ENCODE results near the gene NFKBIE. TPM values are rescaled to one million over a fixed set of nuclear protein-coding genes. Genes with fewer than 3 reads are reported as not detected.
A peak's percentile ranks its signal among the peaks of the same experiment; 100 is the strongest.

Gene NFKBIE
- total and polyA plus RNA-seq, 9 of the 15 experiments (the other 6 are each of a cell fraction or from before 2014, with no cell fraction given): 2.1 to 16.4 (median 11.7) TPM

DNA sequence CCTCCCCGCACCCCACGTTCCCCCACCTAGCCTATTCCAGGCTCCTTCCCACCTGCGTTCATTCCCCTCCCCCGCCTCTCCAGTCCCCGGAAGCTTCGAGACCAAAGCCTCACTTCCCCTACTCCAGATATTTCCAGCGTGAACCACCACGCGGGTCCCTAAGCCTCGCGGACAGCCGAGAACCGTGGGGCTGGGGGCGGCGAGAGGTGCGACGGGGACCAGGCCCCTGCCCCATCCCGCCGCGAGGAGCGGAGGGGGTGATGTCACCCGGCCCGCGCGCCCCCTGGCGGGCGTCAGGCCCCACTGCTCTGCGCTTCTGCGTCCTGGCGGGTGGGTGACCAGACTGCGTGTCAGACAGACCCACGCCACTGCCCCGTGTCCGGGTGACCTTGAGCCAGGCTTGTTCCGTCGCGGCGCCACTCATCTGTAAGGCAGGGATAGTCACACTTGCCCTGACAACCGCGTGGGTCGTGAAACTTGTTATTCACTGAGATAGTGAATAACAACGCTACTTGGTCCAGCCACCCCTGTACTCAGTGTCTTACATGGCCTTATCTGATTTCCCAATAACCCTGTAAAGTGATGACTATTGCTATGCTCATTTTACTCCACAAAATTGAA is 27.4 kb downstream of the NFKBIE start (continued):
- TF ChIP-seq MYNN (IDR thresholded peaks at IDR 0.05) (no peak; the same call in 1 of the 2 replicates), MYNN (CRISPR knock-in tag; IDR thresholded peaks at IDR 0.05) (no peak), RAD21 (CRISPR knock-in tag; conservative IDR thresholded peaks at IDR 0.05 in 1 of 2, IDR thresholded peaks at IDR 0.05 in 1 of 2) (peak; percentile 78 to 86), NCOA2 (IDR thresholded peaks at IDR 0.05; ENCODE audit: partially characterized antibody in 2 of 2) (no peak), ZFP1 (CRISPR knock-in tag; IDR thresholded peaks at IDR 0.05) (no peak), RFX1 (IDR thresholded peaks at IDR 0.05) (no peak), E2F3 (CRISPR knock-in tag; IDR thresholded peaks at IDR 0.05) (no peak), RBM39 (optimal IDR thresholded peaks at IDR 0.05; ENCODE audit: low read depth, low read length) (no peak), SLC30A9 (CRISPR knock-in tag; IDR thresholded peaks at IDR 0.05) (no peak), U2AF1 (optimal IDR thresholded peaks at IDR 0.05; ENCODE audit: low read depth, low read length) (peak; percentile 91), ZC3H11A (IDR thresholded peaks at IDR 0.05; ENCODE audit: low read depth, low read length) (no peak), CSDE1 (IDR thresholded peaks at IDR 0.05) (no peak), PHTF2 (CRISPR knock-in tag; IDR thresholded peaks at IDR 0.05) (no peak), ZNF23 (CRISPR knock-in tag; IDR thresholded peaks at IDR 0.05) (no peak), CHD2 (IDR thresholded peaks at IDR 0.05; ENCODE audit: low read depth, low read length) (0 out of 2 replicates have a peak, but pooled peaks have one; percentile 12), RFX5 (IDR thresholded peaks at IDR 0.05; ENCODE audit: low read depth, low read length) (no peak), ETV5 (CRISPR knock-in tag; IDR thresholded peaks at IDR 0.05; ENCODE audit: low read depth) (peak; percentile 78), HNRNPUL1 (IDR thresholded peaks at IDR 0.05; ENCODE audit: low read length) (no peak), XRCC5 (IDR thresholded peaks at IDR 0.05; ENCODE audit: low read depth, low read length) (peak; percentile 91; the same call in 1 of the 2 replicates), SMAD2 (IDR thresholded peaks at IDR 0.05; ENCODE audit: low read depth, low read length) (no peak), TRIM28 (IDR thresholded peaks at IDR 0.05) (no peak), NFRKB (IDR thresholded peaks at IDR 0.05; ENCODE audit: low read depth) (peak; percentile 77; the same call in 1 of the 2 replicates), SMARCE1 (IDR thresholded peaks at IDR 0.05) (no peak)
- TF ChIP-seq, protein P1, sequence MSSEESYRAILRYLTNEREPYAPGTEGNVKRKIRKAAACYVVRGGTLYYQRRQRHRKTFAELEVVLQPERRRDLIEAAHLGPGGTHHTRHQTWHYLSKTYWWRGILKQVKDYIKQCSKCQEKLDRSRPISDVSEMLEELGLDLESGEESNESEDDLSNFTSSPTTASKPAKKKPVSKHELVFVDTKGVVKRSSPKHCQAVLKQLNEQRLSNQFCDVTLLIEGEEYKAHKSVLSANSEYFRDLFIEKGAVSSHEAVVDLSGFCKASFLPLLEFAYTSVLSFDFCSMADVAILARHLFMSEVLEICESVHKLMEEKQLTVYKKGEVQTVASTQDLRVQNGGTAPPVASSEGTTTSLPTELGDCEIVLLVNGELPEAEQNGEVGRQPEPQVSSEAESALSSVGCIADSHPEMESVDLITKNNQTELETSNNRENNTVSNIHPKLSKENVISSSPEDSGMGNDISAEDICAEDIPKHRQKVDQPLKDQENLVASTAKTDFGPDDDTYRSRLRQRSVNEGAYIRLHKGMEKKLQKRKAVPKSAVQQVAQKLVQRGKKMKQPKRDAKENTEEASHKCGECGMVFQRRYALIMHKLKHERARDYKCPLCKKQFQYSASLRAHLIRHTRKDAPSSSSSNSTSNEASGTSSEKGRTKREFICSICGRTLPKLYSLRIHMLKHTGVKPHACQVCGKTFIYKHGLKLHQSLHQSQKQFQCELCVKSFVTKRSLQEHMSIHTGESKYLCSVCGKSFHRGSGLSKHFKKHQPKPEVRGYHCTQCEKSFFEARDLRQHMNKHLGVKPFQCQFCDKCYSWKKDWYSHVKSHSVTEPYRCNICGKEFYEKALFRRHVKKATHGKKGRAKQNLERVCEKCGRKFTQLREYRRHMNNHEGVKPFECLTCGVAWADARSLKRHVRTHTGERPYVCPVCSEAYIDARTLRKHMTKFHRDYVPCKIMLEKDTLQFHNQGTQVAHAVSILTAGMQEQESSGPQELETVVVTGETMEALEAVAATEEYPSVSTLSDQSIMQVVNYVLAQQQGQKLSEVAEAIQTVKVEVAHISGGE (CRISPR knock-in tag; IDR thresholded peaks at IDR 0.05): no peak
- TF ChIP-seq, protein P2, sequence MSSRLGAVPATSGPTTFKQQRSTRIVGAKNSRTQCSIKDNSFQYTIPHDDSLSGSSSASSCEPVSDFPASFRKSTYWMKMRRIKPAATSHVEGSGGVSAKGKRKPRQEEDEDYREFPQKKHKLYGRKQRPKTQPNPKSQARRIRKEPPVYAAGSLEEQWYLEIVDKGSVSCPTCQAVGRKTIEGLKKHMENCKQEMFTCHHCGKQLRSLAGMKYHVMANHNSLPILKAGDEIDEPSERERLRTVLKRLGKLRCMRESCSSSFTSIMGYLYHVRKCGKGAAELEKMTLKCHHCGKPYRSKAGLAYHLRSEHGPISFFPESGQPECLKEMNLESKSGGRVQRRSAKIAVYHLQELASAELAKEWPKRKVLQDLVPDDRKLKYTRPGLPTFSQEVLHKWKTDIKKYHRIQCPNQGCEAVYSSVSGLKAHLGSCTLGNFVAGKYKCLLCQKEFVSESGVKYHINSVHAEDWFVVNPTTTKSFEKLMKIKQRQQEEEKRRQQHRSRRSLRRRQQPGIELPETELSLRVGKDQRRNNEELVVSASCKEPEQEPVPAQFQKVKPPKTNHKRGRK (tag; IDR thresholded peaks at IDR 0.05): no peak
